ENCODE measurements around the gene TTC9B.

DNA sequence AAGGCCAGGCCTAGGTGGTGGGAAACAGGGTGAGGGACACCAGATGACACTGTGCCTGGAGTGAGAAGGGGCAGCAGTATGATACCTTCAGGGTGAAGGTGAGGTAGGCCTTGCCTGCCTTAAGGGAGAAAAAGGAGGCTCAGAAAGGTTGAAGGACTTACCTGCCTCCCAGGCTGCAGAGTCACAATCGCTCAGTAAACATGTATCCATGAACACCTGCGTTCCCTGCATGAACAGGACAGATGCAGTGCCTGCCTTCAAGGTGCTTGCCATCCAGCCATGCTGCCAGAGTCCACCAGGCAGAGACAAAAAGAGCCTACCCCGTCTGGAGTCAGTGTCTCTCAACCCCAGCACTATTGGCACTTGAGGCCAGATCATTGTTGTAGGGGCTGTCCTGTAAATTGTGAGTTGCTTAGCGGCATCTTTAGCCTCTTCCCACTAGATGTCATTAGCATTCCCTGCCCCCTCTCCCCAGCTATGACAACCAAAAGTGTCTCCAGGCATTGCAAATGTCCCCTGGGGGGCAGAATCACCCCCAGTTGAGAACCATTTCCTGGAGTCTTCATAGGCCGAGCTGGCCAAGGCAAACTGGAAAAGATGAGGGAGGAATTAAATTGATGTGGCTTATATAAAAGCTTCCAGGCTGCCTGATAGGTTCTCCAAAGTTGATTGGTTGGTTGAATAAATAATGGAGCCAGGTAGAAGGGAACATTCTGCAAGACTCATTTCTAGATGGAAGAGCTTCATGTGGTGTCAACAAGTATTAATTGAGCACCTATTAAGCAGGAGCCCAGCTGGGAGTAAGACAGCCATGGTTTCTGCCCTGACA is 25.2 kb downstream of the TTC9B start:
- TF ChIP-seq TP53 (CRISPR knock-in tag; IDR thresholded peaks at IDR 0.05) (no peak), CREB1 (CRISPR knock-in tag; IDR thresholded peaks at IDR 0.05) (no peak)
- TF ChIP-seq, protein P1, sequence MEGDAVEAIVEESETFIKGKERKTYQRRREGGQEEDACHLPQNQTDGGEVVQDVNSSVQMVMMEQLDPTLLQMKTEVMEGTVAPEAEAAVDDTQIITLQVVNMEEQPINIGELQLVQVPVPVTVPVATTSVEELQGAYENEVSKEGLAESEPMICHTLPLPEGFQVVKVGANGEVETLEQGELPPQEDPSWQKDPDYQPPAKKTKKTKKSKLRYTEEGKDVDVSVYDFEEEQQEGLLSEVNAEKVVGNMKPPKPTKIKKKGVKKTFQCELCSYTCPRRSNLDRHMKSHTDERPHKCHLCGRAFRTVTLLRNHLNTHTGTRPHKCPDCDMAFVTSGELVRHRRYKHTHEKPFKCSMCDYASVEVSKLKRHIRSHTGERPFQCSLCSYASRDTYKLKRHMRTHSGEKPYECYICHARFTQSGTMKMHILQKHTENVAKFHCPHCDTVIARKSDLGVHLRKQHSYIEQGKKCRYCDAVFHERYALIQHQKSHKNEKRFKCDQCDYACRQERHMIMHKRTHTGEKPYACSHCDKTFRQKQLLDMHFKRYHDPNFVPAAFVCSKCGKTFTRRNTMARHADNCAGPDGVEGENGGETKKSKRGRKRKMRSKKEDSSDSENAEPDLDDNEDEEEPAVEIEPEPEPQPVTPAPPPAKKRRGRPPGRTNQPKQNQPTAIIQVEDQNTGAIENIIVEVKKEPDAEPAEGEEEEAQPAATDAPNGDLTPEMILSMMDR (IDR thresholded peaks at IDR 0.05): no peak
- TF ChIP-seq, protein P2, sequence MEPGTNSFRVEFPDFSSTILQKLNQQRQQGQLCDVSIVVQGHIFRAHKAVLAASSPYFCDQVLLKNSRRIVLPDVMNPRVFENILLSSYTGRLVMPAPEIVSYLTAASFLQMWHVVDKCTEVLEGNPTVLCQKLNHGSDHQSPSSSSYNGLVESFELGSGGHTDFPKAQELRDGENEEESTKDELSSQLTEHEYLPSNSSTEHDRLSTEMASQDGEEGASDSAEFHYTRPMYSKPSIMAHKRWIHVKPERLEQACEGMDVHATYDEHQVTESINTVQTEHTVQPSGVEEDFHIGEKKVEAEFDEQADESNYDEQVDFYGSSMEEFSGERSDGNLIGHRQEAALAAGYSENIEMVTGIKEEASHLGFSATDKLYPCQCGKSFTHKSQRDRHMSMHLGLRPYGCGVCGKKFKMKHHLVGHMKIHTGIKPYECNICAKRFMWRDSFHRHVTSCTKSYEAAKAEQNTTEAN (CRISPR knock-in tag; IDR thresholded peaks at IDR 0.05): no peak
